ENCODE measurements around the gene MPC2.
"Not testable (repeated sequence)": the region's sequence is repeated elsewhere in the genome, so short reads cannot be mapped to it uniquely, and the experiment has no call there.

The MPC2 gene

DNA sequence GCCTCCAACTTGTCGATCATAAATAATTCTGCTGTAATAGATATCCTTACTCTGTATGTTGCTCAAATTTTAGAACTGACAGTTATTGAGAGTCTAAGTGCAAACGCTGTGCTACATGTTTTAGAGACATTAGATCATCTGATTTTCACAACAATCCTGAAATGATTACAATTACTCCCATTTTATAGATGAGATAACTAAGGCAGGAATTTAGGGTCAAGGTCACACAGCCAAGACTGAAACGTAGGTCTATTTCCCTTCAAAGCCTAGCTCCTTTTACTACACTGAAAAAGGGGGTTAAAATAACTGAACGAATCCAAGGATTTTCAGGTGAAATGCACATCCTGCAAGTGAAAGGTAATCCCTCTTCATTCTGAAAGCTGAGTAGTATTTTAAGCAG is 3.1 kb downstream of the MPC2 start:
- H4K20me1 ChIP-seq (ENCODE audit: insufficient read depth, low read length, poor library complexity, severe bottlenecking), result peaks cover 38% of the 10 kb centered on the region
- H3F3A ChIP-seq (ENCODE audit: low read depth), result no peaks in the 10 kb centered on the region
- no peak overlapping the region for H2AFZ ChIP-seq (ENCODE audit: low read length)
- peak overlapping the region; percentile 94 for H3K4me3 ChIP-seq (ENCODE audit: low read length, poor library complexity, severe bottlenecking)
- H3K27me3 ChIP-seq (ENCODE audit: insufficient read depth, low read length, poor library complexity, severe bottlenecking), result no peaks in the 10 kb centered on the region
- no peak for TF ChIP-seq EZH2phosphoT487 (IDR thresholded peaks at IDR 0.05; ENCODE audit: borderline replicate concordance)
- no peaks in the 10 kb centered on the region for H3K9me3 ChIP-seq (ENCODE audit: insufficient read depth, low read depth, low read length)
- peak overlapping the region; percentile 94 for H3K9ac ChIP-seq (ENCODE audit: low read depth, low read length, poor library complexity, severe bottlenecking)
- peaks cover 84% of the 10 kb centered on the region for H3K79me2 ChIP-seq (ENCODE audit: insufficient read depth, low read length)
- H3K4me2 ChIP-seq (ENCODE audit: low read depth, low read length, poor library complexity, severe bottlenecking), result peak overlapping the region; percentile 94
- no peaks in the 10 kb centered on the region for H3K9me2 ChIP-seq (replicated peaks; ENCODE audit: low read depth, low read length)
- peaks cover 63% of the 10 kb centered on the region for H3K4me1 ChIP-seq (ENCODE audit: insufficient read depth, low read length, poor library complexity, severe bottlenecking)
- no peaks in the 10 kb centered on the region for H3K36me3 ChIP-seq (ENCODE audit: insufficient read depth, low read length)

DNA sequence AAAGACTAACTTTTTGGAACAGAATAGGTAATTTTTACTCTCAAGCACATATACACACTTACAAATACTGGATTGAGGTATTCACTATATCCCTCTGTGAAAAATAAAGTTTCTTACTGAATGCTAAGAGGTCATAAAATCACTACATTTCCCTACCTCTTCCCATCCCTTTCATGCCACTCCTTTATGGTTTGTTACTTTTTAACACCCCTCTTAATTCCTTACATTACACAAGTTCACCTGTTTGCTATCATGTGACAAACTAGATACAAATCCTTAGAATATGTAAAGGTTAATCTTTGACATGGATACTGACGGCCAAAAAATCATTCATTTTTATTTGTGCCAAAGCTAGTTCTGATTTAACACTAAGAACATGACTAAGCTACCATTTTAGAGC is 7.1 kb downstream of the MPC2 start:
- Histone ChIP-seq H3K9me3 (ENCODE audit: insufficient read depth, low read depth, low read length) (no peaks in the 10 kb centered on the region), H3K79me2 (ENCODE audit: insufficient read depth, low read length) (peaks cover 89% of the 10 kb centered on the region), H3K4me3 (ENCODE audit: low read length, poor library complexity, severe bottlenecking) (peak overlapping the region; percentile 33), H3K4me2 (ENCODE audit: low read depth, low read length, poor library complexity, severe bottlenecking) (peak overlapping the region; percentile 60), H2AFZ (ENCODE audit: low read length) (no peak overlapping the region), H3K9me2 (replicated peaks; ENCODE audit: low read depth, low read length) (no peaks in the 10 kb centered on the region), H3K27me3 (ENCODE audit: insufficient read depth, low read length, poor library complexity, severe bottlenecking) (no peaks in the 10 kb centered on the region), H3K36me3 (ENCODE audit: insufficient read depth, low read length) (no peaks in the 10 kb centered on the region), H4K20me1 (ENCODE audit: insufficient read depth, low read length, poor library complexity, severe bottlenecking) (peaks cover 24% of the 10 kb centered on the region), H3K9ac (ENCODE audit: low read depth, low read length, poor library complexity, severe bottlenecking) (peak overlapping the region; percentile 40), H3K4me1 (ENCODE audit: insufficient read depth, low read length, poor library complexity, severe bottlenecking) (peaks cover 55% of the 10 kb centered on the region), H3F3A (ENCODE audit: low read depth) (no peaks in the 10 kb centered on the region)
- TF ChIP-seq, protein P1, sequence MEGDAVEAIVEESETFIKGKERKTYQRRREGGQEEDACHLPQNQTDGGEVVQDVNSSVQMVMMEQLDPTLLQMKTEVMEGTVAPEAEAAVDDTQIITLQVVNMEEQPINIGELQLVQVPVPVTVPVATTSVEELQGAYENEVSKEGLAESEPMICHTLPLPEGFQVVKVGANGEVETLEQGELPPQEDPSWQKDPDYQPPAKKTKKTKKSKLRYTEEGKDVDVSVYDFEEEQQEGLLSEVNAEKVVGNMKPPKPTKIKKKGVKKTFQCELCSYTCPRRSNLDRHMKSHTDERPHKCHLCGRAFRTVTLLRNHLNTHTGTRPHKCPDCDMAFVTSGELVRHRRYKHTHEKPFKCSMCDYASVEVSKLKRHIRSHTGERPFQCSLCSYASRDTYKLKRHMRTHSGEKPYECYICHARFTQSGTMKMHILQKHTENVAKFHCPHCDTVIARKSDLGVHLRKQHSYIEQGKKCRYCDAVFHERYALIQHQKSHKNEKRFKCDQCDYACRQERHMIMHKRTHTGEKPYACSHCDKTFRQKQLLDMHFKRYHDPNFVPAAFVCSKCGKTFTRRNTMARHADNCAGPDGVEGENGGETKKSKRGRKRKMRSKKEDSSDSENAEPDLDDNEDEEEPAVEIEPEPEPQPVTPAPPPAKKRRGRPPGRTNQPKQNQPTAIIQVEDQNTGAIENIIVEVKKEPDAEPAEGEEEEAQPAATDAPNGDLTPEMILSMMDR (conservative IDR thresholded peaks at IDR 0.05; ENCODE audit: low read length), result no peak

DNA sequence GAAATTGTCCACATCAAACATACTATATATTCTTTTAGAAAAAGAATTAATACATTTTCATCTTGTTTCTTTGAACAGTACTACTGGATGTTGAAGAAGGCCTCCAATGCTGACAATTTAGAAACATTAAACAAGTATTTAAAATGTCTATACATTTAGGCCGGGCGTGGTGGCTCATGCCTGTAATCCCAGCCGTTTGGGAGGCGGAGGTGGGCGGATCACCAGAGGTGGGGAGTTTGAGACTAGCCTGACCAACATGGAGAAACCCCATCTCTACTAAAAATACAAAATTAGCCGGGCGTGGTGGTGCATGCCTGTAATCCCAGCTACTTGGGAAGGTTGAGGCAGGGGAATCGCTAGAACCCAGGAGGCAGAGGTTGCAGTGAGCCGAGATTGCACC is 8.0 kb downstream of the MPC2 start:
- Histone ChIP-seq H3K4me2 (ENCODE audit: low read depth, low read length, poor library complexity, severe bottlenecking) (peak overlapping the region; percentile 60), H3K79me2 (ENCODE audit: insufficient read depth, low read length) (peaks cover 87% of the 10 kb centered on the region), H3K4me1 (ENCODE audit: insufficient read depth, low read length, poor library complexity, severe bottlenecking) (peaks cover 49% of the 10 kb centered on the region), H4K20me1 (ENCODE audit: insufficient read depth, low read length, poor library complexity, severe bottlenecking) (peaks cover 16% of the 10 kb centered on the region)
- not testable (repeated sequence) for H3F3A ChIP-seq (ENCODE audit: low read depth); H3K9ac ChIP-seq (ENCODE audit: low read depth, low read length, poor library complexity, severe bottlenecking); H3K9me3 ChIP-seq (ENCODE audit: insufficient read depth, low read depth, low read length); H3K9me2 ChIP-seq (replicated peaks; ENCODE audit: low read depth, low read length); H3K36me3 ChIP-seq (ENCODE audit: insufficient read depth, low read length); H3K4me3 ChIP-seq (ENCODE audit: low read length, poor library complexity, severe bottlenecking); H2AFZ ChIP-seq (ENCODE audit: low read length); H3K27me3 ChIP-seq (ENCODE audit: insufficient read depth, low read length, poor library complexity, severe bottlenecking)

DNA sequence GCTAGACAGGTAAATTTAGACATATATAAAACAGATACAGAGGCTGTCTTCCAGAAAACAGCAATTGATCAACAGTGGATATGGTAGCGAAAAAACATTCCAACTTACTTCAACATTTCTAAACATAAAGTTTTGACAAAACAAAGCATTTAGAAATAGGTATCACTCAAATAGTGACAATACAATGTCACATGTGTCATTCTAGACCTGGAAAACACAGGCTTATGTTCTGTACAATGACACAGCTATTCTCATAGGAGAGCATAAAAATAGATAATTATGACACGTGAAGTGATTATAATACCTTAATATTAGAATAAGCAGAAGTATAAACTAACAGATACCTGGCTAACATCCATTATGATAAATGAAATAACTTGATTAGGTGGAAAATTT is 8.4 kb downstream of the MPC2 start:
- no peaks in the 10 kb centered on the region for H3F3A ChIP-seq (ENCODE audit: low read depth)
- H4K20me1 ChIP-seq (ENCODE audit: insufficient read depth, low read length, poor library complexity, severe bottlenecking), result peaks cover 12% of the 10 kb centered on the region
- no peak overlapping the region for H2AFZ ChIP-seq (ENCODE audit: low read length)
- no peaks in the 10 kb centered on the region for H3K9me2 ChIP-seq (replicated peaks; ENCODE audit: low read depth, low read length)
- H3K79me2 ChIP-seq (ENCODE audit: insufficient read depth, low read length), result peaks cover 82% of the 10 kb centered on the region
- peak overlapping the region; percentile 60 for H3K4me2 ChIP-seq (ENCODE audit: low read depth, low read length, poor library complexity, severe bottlenecking)
- no peaks in the 10 kb centered on the region for H3K27me3 ChIP-seq (ENCODE audit: insufficient read depth, low read length, poor library complexity, severe bottlenecking)
- no peaks in the 10 kb centered on the region for H3K9me3 ChIP-seq (ENCODE audit: insufficient read depth, low read depth, low read length)
- TF ChIP-seq EZH2phosphoT487 (IDR thresholded peaks at IDR 0.05; ENCODE audit: borderline replicate concordance), result no peak
- TF ChIP-seq, protein P1 (conservative IDR thresholded peaks at IDR 0.05; ENCODE audit: low read length), result no peak
- H3K4me1 ChIP-seq (ENCODE audit: insufficient read depth, low read length, poor library complexity, severe bottlenecking), result peaks cover 48% of the 10 kb centered on the region
- no peak overlapping the region for H3K4me3 ChIP-seq (ENCODE audit: low read length, poor library complexity, severe bottlenecking)
- H3K9ac ChIP-seq (ENCODE audit: low read depth, low read length, poor library complexity, severe bottlenecking), result no peak overlapping the region
- H3K36me3 ChIP-seq (ENCODE audit: insufficient read depth, low read length), result no peaks in the 10 kb centered on the region

Data from Loucy (cell line).